ENCODE measurements around the gene MRPS22. TPM values are rescaled to one million over a fixed set of nuclear protein-coding genes. Genes with fewer than 3 reads are reported as not detected.

Gene MRPS22
- total and polyA plus RNA-seq, 4 donors: 33.2 to 44.7 (median 40.2) TPM

DNA sequence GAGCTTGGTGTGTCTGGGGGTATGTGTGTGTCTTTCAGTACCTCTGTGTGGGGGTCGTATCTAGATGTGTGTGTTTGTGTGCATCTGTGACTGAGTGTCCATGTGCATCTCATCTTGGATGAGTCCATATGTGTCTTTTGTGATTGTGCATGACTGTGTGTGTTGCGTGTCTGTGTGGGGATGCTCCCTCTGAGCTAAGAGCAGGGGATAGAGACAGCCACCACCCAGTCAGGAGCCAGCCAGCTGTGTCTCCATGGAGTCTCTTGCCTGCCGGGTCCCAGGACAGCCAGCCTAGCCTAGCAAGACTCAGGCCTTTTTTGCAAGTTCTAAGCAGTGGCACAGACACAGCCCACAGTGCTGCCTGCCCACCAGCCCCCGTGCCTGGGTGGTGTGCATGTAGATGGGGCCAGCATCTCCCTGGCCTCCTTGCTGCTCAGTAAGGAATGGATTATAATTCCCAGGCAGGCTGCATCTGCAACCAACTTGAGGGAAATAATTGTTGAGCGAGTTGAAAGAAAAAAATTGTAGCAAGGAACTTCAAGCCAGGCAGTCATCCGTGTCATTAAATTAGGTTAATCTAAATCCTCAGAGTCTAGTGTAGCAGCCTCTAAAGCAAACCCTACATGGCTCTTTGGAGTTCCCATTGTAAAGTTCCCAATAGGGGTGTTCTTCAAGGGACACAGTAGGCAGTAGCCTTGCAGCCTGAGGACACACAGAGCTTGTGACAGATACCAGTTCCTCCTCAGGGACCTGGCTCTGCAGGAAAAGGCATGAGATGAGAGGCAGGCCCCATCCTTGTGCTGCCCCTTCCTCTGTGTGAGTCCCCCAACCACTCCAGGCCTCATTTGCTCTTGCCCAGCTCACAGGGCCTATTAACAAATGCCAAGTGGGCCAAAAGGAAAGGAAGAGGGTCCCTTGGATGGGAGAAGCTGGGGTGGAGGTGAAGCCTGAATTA is 35.9 kb upstream of the MRPS22 start:
- Histone ChIP-seq H3K4me1 (ENCODE audit: control insufficient read depth in 5 of 5, insufficient read depth in 5 of 5, low read length in 5 of 5) (no peaks in the 10 kb centered on the region), H3K36me3 (ENCODE audit: control insufficient read depth in 4 of 4, insufficient read depth in 4 of 4, low read length in 4 of 4) (no peaks in the 10 kb centered on the region), H3K27me3 (ENCODE audit: control insufficient read depth in 3 of 3, insufficient read depth in 3 of 3, low read length in 2 of 3) (no peaks in the 10 kb centered on the region), H3K9me3 (ENCODE audit: control insufficient read depth in 4 of 4, insufficient read depth in 3 of 4, low read length in 3 of 4) (no peaks in the 10 kb centered on the region), H3K4me3 (no peak overlapping the region), H3K9ac (ENCODE audit: insufficient read depth in 1 of 2, low read length in 2 of 2) (no peak overlapping the region), H3K27ac (ENCODE audit: low read depth in 1 of 2, low read length in 1 of 2) (no peak overlapping the region)
- no peak for ATAC-seq (ENCODE audit: insufficient read depth, low FRiP score)
- WGBS, 2 donors: 90 to 92% methylated on average over 6 of the region's 6 CpGs
- TF ChIP-seq CTCF (IDR thresholded peaks at IDR 0.05; ENCODE audit: control extremely low read depth, extremely low read depth): no peak
- DNase-seq: no peak

- no peak overlapping the region for H3K9ac ChIP-seq (ENCODE audit: insufficient read depth in 1 of 2, low read length in 2 of 2)
- H3K36me3 ChIP-seq (ENCODE audit: control insufficient read depth in 4 of 4, insufficient read depth in 4 of 4, low read length in 4 of 4): no peaks in the 10 kb centered on the region
- H3K27ac ChIP-seq (ENCODE audit: low read depth in 1 of 2, low read length in 1 of 2): no peak overlapping the region
- H3K4me1 ChIP-seq (ENCODE audit: control insufficient read depth in 5 of 5, insufficient read depth in 5 of 5, low read length in 5 of 5): no peaks in the 10 kb centered on the region
- 43 to 47% methylated on average over 4 of the region's 4 CpGs for WGBS, 2 donors
- ATAC-seq (ENCODE audit: insufficient read depth, low FRiP score) (no peak), DNase-seq (no peak)
- H3K4me3 ChIP-seq: no peak overlapping the region
- H3K27me3 ChIP-seq (ENCODE audit: control insufficient read depth in 3 of 3, insufficient read depth in 3 of 3, low read length in 2 of 3): no peaks in the 10 kb centered on the region
- TF ChIP-seq CTCF (IDR thresholded peaks at IDR 0.05; ENCODE audit: control extremely low read depth, extremely low read depth): no peak
- no peaks in the 10 kb centered on the region for H3K9me3 ChIP-seq (ENCODE audit: control insufficient read depth in 4 of 4, insufficient read depth in 3 of 4, low read length in 3 of 4)
Observed at GRCh38 chr3:139308560-139308959, 35.3 kb upstream of the MRPS22 start.

GRCh38 chr3:139309061-139309591 is 34.7 kb upstream of the MRPS22 start:
- H3K9ac ChIP-seq (ENCODE audit: insufficient read depth in 1 of 2, low read length in 2 of 2): no peak overlapping the region
- no peak overlapping the region for H3K27ac ChIP-seq (ENCODE audit: low read depth in 1 of 2, low read length in 1 of 2)
- TF ChIP-seq CTCF (IDR thresholded peaks at IDR 0.05; ENCODE audit: control extremely low read depth, extremely low read depth): no peak
- ATAC-seq (ENCODE audit: insufficient read depth, low FRiP score) (no peak), DNase-seq (no peak)
- no peak overlapping the region for H3K4me3 ChIP-seq
- 54 to 58% methylated on average over 2 of the region's 2 CpGs for WGBS, 2 donors
- peaks cover 0 to 4% (median 0%) of the 10 kb centered on the region in 4 donors for H3K9me3 ChIP-seq (ENCODE audit: control insufficient read depth in 4 of 4, insufficient read depth in 3 of 4, low read length in 3 of 4)
- H3K36me3 ChIP-seq (ENCODE audit: control insufficient read depth in 4 of 4, insufficient read depth in 4 of 4, low read length in 4 of 4): no peaks in the 10 kb centered on the region
- H3K4me1 ChIP-seq (ENCODE audit: control insufficient read depth in 5 of 5, insufficient read depth in 5 of 5, low read length in 5 of 5): no peaks in the 10 kb centered on the region
- H3K27me3 ChIP-seq (ENCODE audit: control insufficient read depth in 3 of 3, insufficient read depth in 3 of 3, low read length in 2 of 3): no peaks in the 10 kb centered on the region
